CD4-positive, alpha-beta memory T cell (primary cell): ENCODE results near the gene LSM4. TPM values are rescaled to one million over a fixed set of nuclear protein-coding genes. Genes with fewer than 3 reads are reported as not detected.
A peak's percentile ranks its signal among the peaks of the same experiment; 100 is the strongest.

Experiments used
- CTCF ChIA-PET: fragments of 350-600 bp; sonication (Branson Sonifier 250); formaldehyde crosslinking; loops from one replicate; lab custom pipeline; 2021; ENCODE audit warnings: inconsistent platforms; ENCODE audit not compliant: partially characterized antibody; lab: Charles Lee
- POLR2A ChIA-PET: fragments of 350-600 bp; sonication (Branson Sonifier 250); formaldehyde crosslinking; loops from one replicate; lab custom pipeline; 2021; ENCODE audit not compliant: partially characterized antibody; lab: Charles Lee
- DNase-seq, 5 donors: peaks; one replicate each; pipeline versions ENCODE4 v3.0.0 to v3.0.0-alpha.2; 2020 to 2022; ENCODE audit warnings: mixed read lengths in 1 of 5
- H3K27ac ChIP-seq: one replicate; pipeline ENCODE4 v1.7.0; 2013; ENCODE audit warnings: low read depth, low read length
- H3K27me3 ChIP-seq: 2 replicates; pipeline ENCODE4 v1.7.0; 2013; ENCODE audit warnings: mild to moderate bottlenecking, low read length, moderate library complexity; ENCODE audit not compliant: insufficient read depth
- H3K36me3 ChIP-seq: 2 replicates; pipeline ENCODE4 v1.7.0; 2013; ENCODE audit warnings: mild to moderate bottlenecking, low read length, moderate library complexity; ENCODE audit not compliant: insufficient read depth
- H3K4me1 ChIP-seq: 2 replicates; pipeline ENCODE4 v1.7.0; 2013; ENCODE audit warnings: mild to moderate bottlenecking, low read length, moderate library complexity; ENCODE audit not compliant: insufficient read depth
- H3K4me3 ChIP-seq, 2 donors: one replicate each; pipeline ENCODE4 v1.7.0; 2013; ENCODE audit warnings: low read length in 2 of 2, mild to moderate bottlenecking in 1 of 2
- H3K9me3 ChIP-seq, 2 donors: one replicate each; pipeline ENCODE4 v1.7.0; 2013; ENCODE audit warnings: low read length in 2 of 2, control low read depth in 1 of 2; ENCODE audit not compliant: control insufficient read depth in 1 of 2
- H3K27ac Mint-ChIP-seq, 7 donors: one replicate each; pipeline ENCODE4 v1.8.0; 2020 to 2021; ENCODE audit warnings: mixed read lengths in 7 of 7, mild to moderate bottlenecking in 6 of 7, inconsistent platforms in 3 of 7, moderate library complexity in 3 of 7
- H3K27me3 Mint-ChIP-seq, 2 donors: one replicate each; pipeline ENCODE4 v1.8.0; 2020 to 2021; ENCODE audit warnings: mixed read lengths in 2 of 2
- H3K36me3 Mint-ChIP-seq, 2 donors: one replicate each; pipeline ENCODE4 v1.8.0; 2020 to 2021; ENCODE audit warnings: mixed read lengths in 2 of 2, inconsistent platforms in 1 of 2, mild to moderate bottlenecking in 1 of 2
- H3K4me1 Mint-ChIP-seq, 4 donors: one replicate each; pipeline ENCODE4 v1.8.0; 2020 to 2021; ENCODE audit warnings: mixed read lengths in 4 of 4, mild to moderate bottlenecking in 1 of 4
- H3K4me3 Mint-ChIP-seq, 8 donors: one replicate each; pipeline ENCODE4 v1.8.0; 2020 to 2021; ENCODE audit warnings: mixed read lengths in 8 of 8, mild to moderate bottlenecking in 7 of 8, moderate library complexity in 6 of 8, inconsistent platforms in 3 of 8
- H3K9me3 Mint-ChIP-seq, 8 donors: one replicate each; pipeline ENCODE4 v1.8.0; 2020 to 2021; ENCODE audit warnings: mixed read lengths in 8 of 8, mild to moderate bottlenecking in 5 of 8, inconsistent platforms in 3 of 8, moderate library complexity in 1 of 8
- intact Hi-C: fragments of 100-400 bp; cut with micrococcal nuclease; formaldehyde crosslinking; loops from one replicate; pipeline ENCODE4 v1.15.1; 2023
- polyA plus RNA-seq, 2 donors: library from polyadenylated mRNA; unstranded; fragments of 300-500 nt; fragmentation: Illumina TruSeq; gene quantifications; one replicate each; pipeline ENCODE4 v1.2.3, GENCODE V29; 2021
- total RNA-seq, 2 experiments: library from RNA; stranded (reverse); gene quantifications; one replicate each; pipeline ENCODE4 v1.2.3, GENCODE V29; 2021

The LSM4 gene
- total and polyA plus RNA-seq, 4 experiments from 2014 or later = 64.2 to 164 (median 93.0) TPM

DNA sequence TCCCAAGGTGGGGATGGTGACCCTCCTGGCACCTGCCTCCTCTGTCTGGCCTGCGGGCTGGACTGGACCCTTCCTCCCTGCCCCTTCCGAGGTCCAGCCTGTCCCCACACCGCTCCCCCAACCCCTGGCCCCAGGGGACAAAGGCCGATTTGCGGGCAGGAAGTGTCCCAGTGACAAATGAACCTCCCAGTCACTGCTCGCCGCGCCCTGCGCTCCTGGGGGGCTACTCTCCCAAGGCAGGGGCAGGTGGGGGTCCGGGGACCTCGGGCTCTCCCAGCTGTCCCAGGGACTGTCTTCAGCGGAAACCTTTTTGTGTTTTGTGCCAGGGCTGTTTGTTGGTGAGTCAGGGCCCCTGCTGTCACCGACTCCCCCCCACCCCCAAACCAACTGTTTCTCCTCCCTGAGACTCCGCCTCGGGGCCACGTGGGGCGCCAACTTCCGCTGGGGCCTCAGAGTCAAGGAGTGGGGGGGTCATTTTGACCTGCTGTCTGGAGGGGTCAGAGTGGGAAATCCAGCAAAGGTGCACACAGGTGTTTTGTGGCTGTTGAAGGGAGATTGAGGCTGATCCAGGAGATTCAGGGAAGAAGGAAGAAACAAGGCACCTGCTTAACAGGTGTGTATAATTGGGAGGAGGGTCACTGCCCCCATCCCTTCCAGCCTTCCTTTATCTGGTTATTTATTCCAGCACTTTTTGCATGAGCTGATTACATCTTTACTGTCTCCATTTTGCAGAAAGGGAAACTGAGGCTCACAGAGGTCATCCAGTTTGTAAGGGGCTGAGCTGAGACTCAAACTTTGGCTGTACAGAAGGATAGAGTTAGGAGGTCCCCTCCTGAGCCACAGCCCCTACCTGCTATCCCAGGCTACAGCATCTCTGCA is 18.4 kb upstream of the LSM4 start:
- Mint-ChIP-seq H3K27ac (peak overlapping the region; percentile 37 to 95 (median 79)), H3K36me3 (peaks cover 8 to 25% of the 10 kb centered on the region in 2 donors), H3K9me3 (no peaks in the 10 kb centered on the region), H3K27me3 (no peaks in the 10 kb centered on the region), H3K4me1 (peaks cover 5 to 28% (median 16%) of the 10 kb centered on the region in 4 donors), H3K4me3 (peak overlapping the region; percentile 73 to 94 (median 90))
- POLR2A ChIA-PET = interaction anchor here (1.1 to 7.5 kb wide), 4 partner anchors 13 to 136 kb away, joined by 3 to 77 read pairs (median 4); partner anchors contain the start of gene JUND
- CTCF ChIA-PET = interaction anchor here (2.9 to 4.2 kb wide), 2 partner anchors 13 to 62 kb away, joined by 10 to 24 read pairs; no protein-coding TSS in a partner anchor
- Histone ChIP-seq H3K9me3 (no peaks in the 10 kb centered on the region), H3K36me3 (peaks cover 5% of the 10 kb centered on the region), H3K27ac (peak overlapping the region; percentile 61), H3K27me3 (no peaks in the 10 kb centered on the region), H3K4me1 (peaks cover 24% of the 10 kb centered on the region), H3K4me3 (peak overlapping the region; percentile 61 to 62)
- DNase-seq = peak; percentile 34 to 75 (median 37)
- intact Hi-C loops = loop anchor here (1.0 kb wide), 1 partner anchor 13 kb away; no protein-coding TSS in a partner anchor

DNA sequence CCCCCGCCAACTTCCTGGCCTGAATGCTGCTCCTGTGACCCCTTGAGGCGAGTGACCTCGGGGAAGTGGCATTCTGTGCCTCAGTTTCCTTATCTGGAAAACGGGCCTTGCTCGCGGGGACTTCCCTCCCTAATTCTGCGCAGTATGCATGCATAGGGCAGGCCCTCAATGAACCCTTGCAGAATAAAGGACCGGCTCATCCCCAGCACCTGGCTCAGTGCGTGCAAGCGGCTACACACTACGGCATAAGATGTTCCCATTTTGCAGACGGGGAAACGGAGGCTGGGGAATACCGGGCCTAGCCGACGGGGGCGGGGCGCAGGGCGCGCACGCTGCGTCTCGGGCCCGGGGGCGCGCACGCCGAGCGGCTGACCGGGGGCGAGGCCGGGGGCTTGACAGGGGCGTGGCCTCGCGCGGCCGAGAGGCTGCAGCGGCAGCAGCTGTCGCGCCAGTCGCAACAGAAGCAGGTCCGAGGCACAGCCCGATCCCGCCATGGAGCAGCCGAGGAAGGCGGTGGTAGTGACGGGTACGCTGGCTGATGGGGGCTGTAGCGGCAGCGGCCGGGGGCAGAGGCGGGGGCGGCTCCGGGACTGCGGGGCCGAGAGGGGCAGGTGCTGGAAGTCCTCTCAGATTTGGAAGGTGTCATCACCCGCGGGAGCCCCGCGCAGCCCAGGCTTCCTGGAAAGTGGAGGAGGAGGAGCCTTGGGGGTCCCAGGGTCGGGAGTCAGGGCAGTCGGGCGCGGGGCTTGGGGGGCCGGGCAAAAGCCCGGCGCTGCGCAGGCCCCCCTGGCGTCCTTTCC is 17.5 kb upstream of the LSM4 start, which contains the start of gene PGPEP1:
Gene PGPEP1 (plus strand): TSS at position 409 of the 800 bp plus-strand sequence. CDS start 84 bp downstream, at position 493.
- ChIA-PET POLR2A (interaction anchor here (1.1 to 7.5 kb wide), 5 partner anchors 12 to 136 kb away, joined by 3 to 77 read pairs (median 5); partner anchors contain the start of gene JUND), CTCF (interaction anchor here (1.2 to 6.5 kb wide), 5 partner anchors 48 to 73 kb away, joined by 4 to 37 read pairs (median 6); no protein-coding TSS in a partner anchor)
- Histone ChIP-seq H3K4me1 (peaks cover 24% of the 10 kb centered on the region), H3K27ac (peak within 1 kb of the TSS; percentile 61), H3K27me3 (no peaks in the 10 kb centered on the region), H3K4me3 (peak within 1 kb of the TSS; percentile 61 to 62), H3K9me3 (no peaks in the 10 kb centered on the region), H3K36me3 (peaks cover 5% of the 10 kb centered on the region)
- Mint-ChIP-seq H3K27me3 (no peaks in the 10 kb centered on the region), H3K4me3 (peak within 1 kb of the TSS; percentile 87 to 94 (median 90)), H3K36me3 (peaks cover 8 to 22% of the 10 kb centered on the region in 2 donors), H3K4me1 (peaks cover 5 to 25% (median 13%) of the 10 kb centered on the region in 4 donors), H3K9me3 (no peaks in the 10 kb centered on the region), H3K27ac (peak within 1 kb of the TSS; percentile 37 to 95 (median 87))
- intact Hi-C loops = no loop called here
- DNase-seq = peak in 4 of 5 donors; percentile 37 to 68 (median 41)

DNA sequence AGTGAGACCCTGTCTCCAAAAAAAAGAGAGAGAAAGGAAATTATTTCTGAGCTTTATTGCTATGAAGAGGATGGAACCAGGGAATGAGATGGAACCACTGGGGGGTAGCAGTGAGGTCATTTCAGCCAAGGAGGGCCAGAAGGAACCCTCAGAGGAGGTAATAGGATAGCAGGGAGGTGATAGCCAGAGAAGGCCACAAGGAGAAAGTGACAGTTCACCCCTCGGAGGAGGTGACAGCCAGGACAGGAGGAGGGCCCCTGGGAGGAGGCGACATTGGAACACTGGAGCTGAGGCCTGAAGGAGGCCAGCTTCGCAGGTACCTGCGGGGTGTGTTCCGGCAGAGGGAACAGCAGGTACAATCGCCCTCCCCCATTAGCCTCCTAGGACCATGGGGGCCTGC is 16.8 kb upstream of the LSM4 start:
- no peaks in the 10 kb centered on the region for H3K9me3 Mint-ChIP-seq
- ChIA-PET POLR2A (interaction anchor here (0.6 to 7.5 kb wide), 4 partner anchors 11 to 135 kb away, joined by 3 to 77 read pairs (median 8); partner anchors contain the start of gene JUND), CTCF (interaction anchor here (1.0 to 6.5 kb wide), 7 partner anchors 11 to 77 kb away, joined by 3 to 37 read pairs (median 4); no protein-coding TSS in a partner anchor)
- H3K4me1 ChIP-seq = peaks cover 24% of the 10 kb centered on the region
- peaks cover 5 to 25% (median 13%) of the 10 kb centered on the region in 4 donors for H3K4me1 Mint-ChIP-seq
- peak overlapping the region; percentile 87 to 94 (median 90) for H3K4me3 Mint-ChIP-seq
- H3K27me3 Mint-ChIP-seq = no peaks in the 10 kb centered on the region
- DNase-seq = no peak
- intact Hi-C loops = no loop called here
- H3K27ac ChIP-seq = peak overlapping the region; percentile 61
- H3K4me3 ChIP-seq = peak overlapping the region; percentile 61 to 62
- no peaks in the 10 kb centered on the region for H3K9me3 ChIP-seq
- H3K36me3 Mint-ChIP-seq = peaks cover 4 to 20% of the 10 kb centered on the region in 2 donors
- H3K27ac Mint-ChIP-seq = peak overlapping the region in 6 of 7 donors; percentile 15 to 94 (median 80)
- H3K27me3 ChIP-seq = no peaks in the 10 kb centered on the region
- H3K36me3 ChIP-seq = peaks cover 5% of the 10 kb centered on the region

DNA sequence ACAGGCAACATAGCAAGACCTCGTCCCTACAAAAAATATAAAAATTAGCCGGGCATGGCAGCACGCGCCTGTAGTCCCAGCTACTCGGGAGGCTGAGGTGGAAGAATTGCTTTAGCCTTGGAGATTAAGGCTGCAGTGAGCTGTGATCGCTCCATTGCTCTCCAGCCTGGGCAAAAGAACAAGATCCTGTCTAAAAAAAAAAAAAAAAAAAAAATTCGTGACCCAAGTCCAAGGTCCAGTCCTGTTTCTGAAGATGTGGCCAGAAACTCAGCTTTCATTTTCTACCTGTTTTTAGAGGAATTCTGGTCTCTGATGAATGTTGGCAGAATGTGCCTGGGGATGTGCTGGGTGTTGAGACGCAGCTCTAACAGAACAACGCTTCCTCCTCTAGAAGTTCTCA is 15.7 kb upstream of the LSM4 start:
- Histone ChIP-seq H3K27me3 (no peaks in the 10 kb centered on the region), H3K27ac (no peak overlapping the region), H3K36me3 (no peaks in the 10 kb centered on the region), H3K9me3 (no peaks in the 10 kb centered on the region), H3K4me1 (peaks cover 24% of the 10 kb centered on the region), H3K4me3 (no peak overlapping the region)
- H3K9me3 Mint-ChIP-seq = peaks cover 0 to 2% (median 0%) of the 10 kb centered on the region in 8 donors
- CTCF ChIA-PET = interaction anchor here (0.6 to 6.5 kb wide), 6 partner anchors 10 to 87 kb away, joined by 4 to 37 read pairs (median 5); partner anchors contain the start of gene LSM4
- POLR2A ChIA-PET = interaction anchor here (2.5 to 7.5 kb wide), 2 partner anchors 10 to 59 kb away, joined by 12 to 77 read pairs; partner anchors contain the start of gene JUND
- intact Hi-C loops = no loop called here
- DNase-seq = no peak
- H3K27ac Mint-ChIP-seq = peak overlapping the region in 3 of 7 donors; percentile 16 to 64 (median 35)
- H3K4me1 Mint-ChIP-seq = peaks cover 5 to 25% (median 11%) of the 10 kb centered on the region in 4 donors
- H3K36me3 Mint-ChIP-seq = peaks cover 0 to 15% of the 10 kb centered on the region in 2 donors
- peak overlapping the region in 5 of 8 donors; percentile 31 to 57 (median 39) for H3K4me3 Mint-ChIP-seq
- H3K27me3 Mint-ChIP-seq = no peaks in the 10 kb centered on the region

DNA sequence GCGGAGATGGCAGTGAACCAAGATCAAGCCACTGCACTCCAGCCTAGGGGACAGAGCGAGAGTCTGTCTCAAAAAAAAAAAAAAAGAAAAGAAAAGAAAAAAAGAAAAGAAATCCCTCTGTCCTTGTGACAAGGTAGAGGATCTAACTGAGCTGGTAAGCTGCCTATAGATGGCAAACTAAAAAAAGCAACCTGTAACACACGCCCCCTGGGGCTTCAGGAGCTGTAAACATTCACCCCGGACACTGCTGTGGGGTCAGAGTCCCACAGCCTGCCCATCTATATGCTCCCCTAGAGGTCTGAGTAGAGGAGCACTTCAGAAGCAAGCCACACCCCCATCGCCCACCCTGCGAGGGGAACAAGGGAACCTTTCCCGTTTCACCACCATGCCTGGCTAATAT is 13.2 kb upstream of the LSM4 start:
- H3K4me1 Mint-ChIP-seq = peaks cover 3 to 11% (median 7%) of the 10 kb centered on the region in 4 donors
- H3K4me1 ChIP-seq = peaks cover 10% of the 10 kb centered on the region
- peaks cover 0 to 1% of the 10 kb centered on the region in 2 donors for H3K27me3 Mint-ChIP-seq
- CTCF ChIA-PET = interaction anchor here (2.4 to 6.5 kb wide), 2 partner anchors 8 to 57 kb away, joined by 7 to 37 read pairs; no protein-coding TSS in a partner anchor
- peaks cover 0 to 4% of the 10 kb centered on the region in 2 donors for H3K36me3 Mint-ChIP-seq
- no peaks in the 10 kb centered on the region for H3K36me3 ChIP-seq
- H3K27ac ChIP-seq = no peak overlapping the region
- no peak overlapping the region for H3K4me3 ChIP-seq
- H3K27ac Mint-ChIP-seq = no peak overlapping the region
- no peaks in the 10 kb centered on the region for H3K9me3 ChIP-seq
- no peaks in the 10 kb centered on the region for H3K27me3 ChIP-seq
- no peak for DNase-seq
- intact Hi-C loops = no loop called here
- peaks cover 0 to 2% (median 0%) of the 10 kb centered on the region in 8 donors for H3K9me3 Mint-ChIP-seq
- POLR2A ChIA-PET = interaction anchor here (1.4 kb wide), 1 partner anchor 56 kb away, joined by 9 read pairs; no protein-coding TSS in a partner anchor
- H3K4me3 Mint-ChIP-seq = no peak overlapping the region

DNA sequence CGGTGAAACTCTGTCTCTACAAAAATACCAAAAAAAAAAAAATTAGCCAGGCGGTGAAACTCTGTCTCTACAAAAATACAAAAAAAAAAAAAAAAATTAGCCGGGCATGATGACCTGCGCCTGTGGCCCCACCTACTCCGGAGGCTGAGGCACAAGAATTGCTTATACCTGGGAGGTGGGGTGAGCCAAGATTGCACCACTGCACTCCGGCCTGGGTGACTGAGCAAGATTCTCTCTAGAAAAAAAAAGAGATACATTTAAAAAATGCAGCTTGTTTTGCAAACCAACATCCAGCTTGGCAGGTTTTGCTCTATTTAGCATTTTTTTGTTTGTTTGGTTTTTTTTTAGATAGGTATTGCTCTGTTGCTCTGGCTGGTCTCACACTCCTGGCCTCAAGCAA is 10.8 kb upstream of the LSM4 start:
- Mint-ChIP-seq H3K4me3 (no peak overlapping the region), H3K27me3 (peaks cover 0 to 1% of the 10 kb centered on the region in 2 donors), H3K27ac (no peak overlapping the region), H3K4me1 (peaks cover 2 to 4% (median 4%) of the 10 kb centered on the region in 4 donors), H3K9me3 (peaks cover 0 to 2% (median 0%) of the 10 kb centered on the region in 8 donors), H3K36me3 (no peaks in the 10 kb centered on the region)
- Histone ChIP-seq H3K9me3 (no peaks in the 10 kb centered on the region), H3K27me3 (no peaks in the 10 kb centered on the region), H3K36me3 (no peaks in the 10 kb centered on the region), H3K4me1 (peaks cover 4% of the 10 kb centered on the region), H3K4me3 (no peak overlapping the region), H3K27ac (no peak overlapping the region)
- DNase-seq = no peak
- intact Hi-C loops = no loop called here
- POLR2A ChIA-PET = interaction anchor here (28.5 kb wide), 1 partner anchor 52 kb away, joined by 1691 read pairs; the partner anchor contains the start of genes IQCN and JUND
- CTCF ChIA-PET = interaction anchor here (2.1 to 6.5 kb wide), 2 partner anchors 54 to 55 kb away, joined by 5 to 37 read pairs; no protein-coding TSS in a partner anchor
